Muscle layer of duodenum (tissue), 2 donors: ENCODE measurements around the gene BACH2.

Experiments
- H3K27ac ChIP-seq: one replicate; pipeline ENCODE4 v1.7.0; 2013; ENCODE audit warnings: mild to moderate bottlenecking, low read length
- H3K27me3 ChIP-seq: one replicate; pipeline ENCODE4 v1.7.0; 2013; ENCODE audit warnings: low read depth, mild to moderate bottlenecking, control low read depth, low read length
- H3K36me3 ChIP-seq, 2 donors: one replicate each; pipeline ENCODE4 v1.7.0; 2013; ENCODE audit warnings: low read length in 2 of 2, control low read depth in 1 of 2, mild to moderate bottlenecking in 1 of 2; ENCODE audit not compliant: insufficient read depth in 2 of 2, control insufficient read depth in 1 of 2
- H3K4me1 ChIP-seq, 2 donors: one replicate each; pipeline ENCODE4 v1.7.0; 2013; ENCODE audit warnings: low read length in 2 of 2, mild to moderate bottlenecking in 2 of 2, control low read depth in 1 of 2, moderate library complexity in 1 of 2; ENCODE audit not compliant: insufficient read depth in 2 of 2, control insufficient read depth in 1 of 2
- H3K4me3 ChIP-seq, 2 donors: one replicate each; pipeline ENCODE4 v1.7.0; 2013; ENCODE audit warnings: low read length in 2 of 2, low read depth in 1 of 2, mild to moderate bottlenecking in 1 of 2
- H3K9me3 ChIP-seq, 2 donors: one replicate each; pipeline ENCODE4 v1.7.0; 2013; ENCODE audit warnings: low read length in 2 of 2, control low read depth in 1 of 2, mild to moderate bottlenecking in 1 of 2; ENCODE audit not compliant: control insufficient read depth in 1 of 2
- donor health status: healthy.

BACH2 gene

GRCh38 chr6:90298459-90299053 lies 1.9 kb upstream of the BACH2 start:
- Histone ChIP-seq H3K4me3 (no peak overlapping the region), H3K9me3 (no peaks in the 10 kb centered on the region), H3K27me3 (peaks cover 4% of the 10 kb centered on the region), H3K27ac (no peak overlapping the region), H3K4me1 (peaks cover 0 to 8% of the 10 kb centered on the region in 2 donors), H3K36me3 (no peaks in the 10 kb centered on the region)

- Histone ChIP-seq H3K9me3 (no peaks in the 10 kb centered on the region), H3K36me3 (no peaks in the 10 kb centered on the region), H3K4me3 (no peak overlapping the region), H3K4me1 (peaks cover 0 to 8% of the 10 kb centered on the region in 2 donors), H3K27me3 (peaks cover 9% of the 10 kb centered on the region), H3K27ac (no peak overlapping the region)
Observed at GRCh38 chr6:90297867-90298381, 1.3 kb upstream of the BACH2 start.

GRCh38 chr6:90297115-90297866 lies 648 bp upstream of the BACH2 start:
- Histone ChIP-seq H3K27ac (no peak overlapping the region), H3K9me3 (no peaks in the 10 kb centered on the region), H3K27me3 (peaks cover 9% of the 10 kb centered on the region), H3K4me3 (peak overlapping the region in 1 of 2 donors; percentile 50), H3K4me1 (peaks cover 0 to 8% of the 10 kb centered on the region in 2 donors), H3K36me3 (no peaks in the 10 kb centered on the region)

DNA sequence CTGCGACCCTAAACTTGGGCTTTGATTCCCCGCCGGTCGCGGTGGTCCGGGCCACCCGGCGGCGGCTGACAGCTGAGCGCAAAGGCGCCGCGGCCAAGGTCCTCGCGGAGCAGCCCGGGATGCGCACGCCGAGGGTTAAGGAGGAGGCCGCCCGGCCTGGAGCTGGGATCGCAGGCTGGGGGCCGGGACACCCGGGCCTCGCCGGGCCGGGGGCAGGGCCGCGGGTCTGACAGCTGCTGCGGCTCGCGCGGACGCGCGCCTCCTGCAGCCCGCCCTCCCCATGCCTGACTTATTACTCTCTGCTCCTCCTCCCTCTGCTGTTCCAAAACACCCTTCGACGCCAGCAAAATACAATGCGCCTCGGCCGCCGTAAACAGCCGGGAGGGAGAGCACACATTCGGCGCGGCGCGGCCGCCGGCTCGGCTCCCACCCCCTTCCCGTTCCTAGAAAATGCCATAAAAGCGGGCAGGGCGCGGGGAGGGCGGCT lies 746 bp downstream of the BACH2 start:
- Histone ChIP-seq H3K4me3 (peak overlapping the region; percentile 62 to 75), H3K36me3 (no peaks in the 10 kb centered on the region), H3K9me3 (no peaks in the 10 kb centered on the region), H3K4me1 (peaks cover 0 to 9% of the 10 kb centered on the region in 2 donors), H3K27ac (no peak overlapping the region), H3K27me3 (peaks cover 9% of the 10 kb centered on the region)

GRCh38 chr6:90294989-90295853 lies 1.4 kb downstream of the BACH2 start:
- H3K27me3 ChIP-seq: peaks cover 9% of the 10 kb centered on the region
- H3K4me3 ChIP-seq: peak overlapping the region; percentile 62 to 75
- H3K9me3 ChIP-seq: no peaks in the 10 kb centered on the region
- H3K36me3 ChIP-seq: no peaks in the 10 kb centered on the region
- H3K27ac ChIP-seq: no peak overlapping the region
- H3K4me1 ChIP-seq: peaks cover 0 to 12% of the 10 kb centered on the region in 2 donors

DNA sequence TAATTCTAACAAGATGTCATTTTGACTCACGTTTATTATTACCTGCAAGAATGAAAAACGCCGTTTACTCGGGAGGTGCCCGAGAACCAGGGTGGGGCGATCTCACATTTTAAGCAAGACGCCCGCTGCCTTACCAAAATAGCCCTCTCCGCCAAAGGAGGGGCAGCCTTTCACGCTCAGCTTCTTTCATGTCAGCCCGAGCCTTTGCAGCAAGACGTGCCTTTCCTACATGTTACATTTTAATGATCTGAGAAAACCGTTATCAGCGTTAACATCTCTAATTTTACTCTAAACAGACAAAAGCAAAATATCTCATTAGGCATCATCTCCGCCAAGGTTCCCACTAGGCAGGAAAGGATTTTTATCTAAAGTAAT lies 2.0 kb downstream of the BACH2 start:
- Histone ChIP-seq H3K4me3 (peak overlapping the region; percentile 62 to 75), H3K27me3 (peaks cover 9% of the 10 kb centered on the region), H3K27ac (no peak overlapping the region), H3K9me3 (no peaks in the 10 kb centered on the region), H3K36me3 (no peaks in the 10 kb centered on the region), H3K4me1 (peaks cover 0 to 12% of the 10 kb centered on the region in 2 donors)

GRCh38 chr6:90294008-90294511 lies 2.6 kb downstream of the BACH2 start:
- Histone ChIP-seq H3K4me3 (peak overlapping the region in 1 of 2 donors; percentile 75), H3K4me1 (peaks cover 0 to 12% of the 10 kb centered on the region in 2 donors), H3K36me3 (no peaks in the 10 kb centered on the region), H3K27ac (no peak overlapping the region), H3K27me3 (peaks cover 9% of the 10 kb centered on the region), H3K9me3 (no peaks in the 10 kb centered on the region)

- Histone ChIP-seq H3K36me3 (no peaks in the 10 kb centered on the region), H3K27me3 (peaks cover 9% of the 10 kb centered on the region), H3K27ac (no peak overlapping the region), H3K9me3 (no peaks in the 10 kb centered on the region), H3K4me3 (no peak overlapping the region), H3K4me1 (peaks cover 0 to 12% of the 10 kb centered on the region in 2 donors)
Observed at GRCh38 chr6:90293319-90293953, 3.2 kb downstream of the BACH2 start.

- Histone ChIP-seq H3K9me3 (no peaks in the 10 kb centered on the region), H3K27me3 (peaks cover 9% of the 10 kb centered on the region), H3K4me1 (peaks cover 0 to 12% of the 10 kb centered on the region in 2 donors), H3K27ac (no peak overlapping the region), H3K4me3 (no peak overlapping the region), H3K36me3 (no peaks in the 10 kb centered on the region)
Observed at GRCh38 chr6:90291565-90291964, 5.1 kb downstream of the BACH2 start.

- H3K27ac ChIP-seq: no peak overlapping the region
- no peaks in the 10 kb centered on the region for H3K36me3 ChIP-seq
- H3K4me1 ChIP-seq: peaks cover 0 to 13% of the 10 kb centered on the region in 2 donors
- no peak overlapping the region for H3K4me3 ChIP-seq
- H3K27me3 ChIP-seq: peaks cover 9% of the 10 kb centered on the region
- H3K9me3 ChIP-seq: no peaks in the 10 kb centered on the region
Observed at GRCh38 chr6:90290811-90291420, 5.7 kb downstream of the BACH2 start.
